NCI-H1092 (cell line): ENCODE results near the gene LRRC7.

Source experiments
- DNase-seq: peaks from one replicate; lab custom pipeline; 2025; lab: John Stamatoyannopoulos, UW

The LRRC7 gene

DNA sequence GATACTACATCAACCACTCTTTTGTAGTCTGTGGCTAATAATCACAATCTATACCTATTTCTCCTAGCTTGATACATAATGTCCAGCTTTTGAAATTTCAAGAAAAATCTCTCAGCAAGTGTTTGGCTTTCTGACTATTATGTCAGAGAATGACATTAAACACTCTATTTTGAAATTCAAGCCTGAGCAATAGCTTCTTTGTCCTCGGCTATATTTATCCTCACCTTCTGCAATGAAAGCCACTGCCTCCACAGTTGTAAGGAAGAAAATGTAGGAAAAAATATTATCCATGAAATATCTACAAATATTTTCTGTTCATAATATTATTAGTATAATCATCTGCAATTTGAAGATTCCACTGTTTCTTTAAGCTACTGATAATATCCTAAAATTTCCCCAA, 22.1 kb downstream of the LRRC7 start:
- DNase-seq, result no peak

DNA sequence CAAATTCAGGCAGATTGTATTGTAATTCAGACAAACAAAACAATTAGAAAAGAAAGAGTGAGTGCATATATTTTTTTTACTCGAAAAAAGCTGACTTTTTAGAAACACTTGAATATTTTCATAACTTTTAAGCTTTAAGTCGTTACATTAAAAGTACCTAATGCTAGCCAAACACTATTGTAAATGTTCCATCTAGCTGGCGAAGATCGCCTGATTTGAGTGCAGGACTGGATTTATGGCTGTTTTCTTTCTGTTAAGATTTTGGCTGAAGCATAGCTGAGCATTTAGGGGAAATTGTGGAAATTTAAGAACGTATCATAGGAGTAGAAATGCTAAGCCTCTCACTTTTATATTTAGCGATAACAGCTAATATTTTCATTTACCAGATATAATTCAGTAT, 24.6 kb downstream of the LRRC7 start:
- DNase-seq, result no peak

DNA sequence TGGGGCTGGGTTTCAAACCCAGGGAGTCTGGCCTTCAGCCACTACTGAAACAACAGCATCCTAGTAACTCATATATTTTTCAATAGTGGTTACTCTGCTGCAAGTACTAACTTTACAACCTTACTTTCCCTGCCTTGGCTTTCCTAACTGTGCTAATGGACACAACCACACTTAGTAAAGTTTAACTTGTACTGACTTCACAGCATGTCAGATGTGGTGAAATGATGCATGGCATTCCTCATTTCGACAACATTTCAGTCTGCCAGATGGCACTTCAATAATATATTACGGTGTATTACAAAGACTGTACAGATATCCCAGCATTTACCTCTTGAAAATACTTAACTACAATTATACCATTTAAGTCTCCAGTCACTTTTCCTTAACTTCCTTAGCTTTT, 27.8 kb downstream of the LRRC7 start:
- no peak for DNase-seq

DNA sequence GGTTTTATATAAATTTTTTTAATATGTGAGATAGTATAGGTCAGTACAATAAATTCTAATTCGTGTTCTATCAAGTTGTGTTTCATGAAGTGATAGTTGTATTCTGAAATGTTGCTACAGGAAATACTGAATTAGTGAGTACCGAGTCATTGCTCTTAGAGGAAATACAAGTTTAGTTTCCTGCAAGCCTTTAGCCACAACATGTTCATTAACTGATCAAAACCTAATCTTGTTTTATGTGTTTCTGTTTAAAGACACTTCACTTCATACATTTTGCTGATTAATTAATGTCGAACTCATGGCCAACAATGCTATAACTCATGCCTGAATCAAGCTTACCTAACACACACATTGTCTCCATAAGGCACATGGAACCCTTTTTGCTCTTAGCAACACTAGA, 43.6 kb downstream of the LRRC7 start:
- DNase-seq, result no peak

DNA sequence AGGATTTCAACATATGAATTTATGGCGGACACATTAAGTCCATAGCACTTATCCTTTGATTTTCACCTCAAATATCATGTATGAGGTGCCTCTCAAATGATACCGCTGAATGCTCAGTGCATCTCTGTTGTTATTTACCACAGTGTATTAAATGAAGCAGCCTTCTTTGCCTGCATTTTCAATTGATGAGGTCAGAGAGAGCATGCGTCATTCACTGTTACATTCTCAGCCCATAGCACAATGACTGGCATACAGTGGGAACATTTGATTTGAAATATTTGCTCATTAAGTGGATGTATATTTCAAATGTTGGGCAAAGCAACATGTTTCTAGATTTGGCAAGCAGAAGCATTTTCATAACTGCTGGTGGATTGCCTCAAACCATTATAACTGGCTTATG, 45.7 kb downstream of the LRRC7 start:
- no peak for DNase-seq

DNA sequence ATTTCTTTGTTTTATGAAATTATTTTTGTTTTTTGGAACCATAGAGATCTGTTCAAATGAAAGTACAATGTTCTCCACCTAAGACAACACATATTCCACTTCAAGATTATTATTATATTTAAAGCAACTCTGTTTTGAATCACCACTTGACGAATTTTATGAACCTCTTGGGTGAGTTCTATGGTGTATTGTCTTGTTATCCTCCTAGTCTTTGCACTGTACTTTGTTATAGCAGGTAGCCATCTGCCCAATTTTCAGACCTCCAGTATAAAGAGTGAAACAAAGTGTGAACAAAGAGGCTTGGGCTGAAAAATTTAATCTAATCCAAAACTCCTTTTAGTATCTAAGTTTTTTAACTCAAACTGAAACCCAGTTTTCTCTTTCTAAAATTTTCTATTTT, 71.0 kb downstream of the LRRC7 start:
- no peak for DNase-seq

DNA sequence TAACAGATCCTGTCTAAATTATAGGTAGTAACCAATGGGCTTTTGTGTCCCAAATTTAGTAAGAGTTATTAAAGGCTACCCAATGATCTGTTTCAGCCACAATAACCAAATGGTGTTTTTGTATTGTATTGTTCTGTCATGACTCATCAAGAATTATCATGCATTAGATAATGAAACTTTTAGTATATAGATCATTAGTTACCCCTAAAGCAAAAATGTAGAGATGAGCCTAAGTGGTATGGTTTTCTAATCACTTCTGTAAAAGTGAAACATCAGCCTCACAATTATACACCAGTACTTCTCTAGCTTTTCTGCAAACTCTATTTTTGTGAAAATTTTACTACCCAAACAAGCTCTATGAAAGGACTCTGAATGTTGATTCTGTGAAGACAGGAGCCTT, 71.4 kb downstream of the LRRC7 start:
- DNase-seq, result no peak

DNA sequence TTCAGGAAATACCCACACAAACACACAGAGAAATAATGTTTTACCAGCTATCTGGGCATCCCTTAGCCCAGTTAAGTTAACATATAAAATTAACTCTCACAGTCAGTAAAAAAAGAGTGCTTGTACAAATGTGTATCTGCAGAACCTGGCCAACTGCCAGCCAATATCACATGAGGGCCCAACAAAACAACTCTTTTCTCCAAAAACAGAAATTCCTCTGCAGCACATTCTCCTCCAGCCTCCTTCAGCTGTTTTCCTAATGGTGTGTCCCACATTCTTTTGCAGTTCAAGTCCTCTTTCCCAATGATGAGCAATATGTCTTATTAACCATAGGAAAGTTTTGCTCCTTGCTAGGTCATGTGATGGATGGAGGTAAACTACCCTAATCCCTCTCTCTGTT, 75.5 kb downstream of the LRRC7 start:
- DNase-seq, result no peak

DNA sequence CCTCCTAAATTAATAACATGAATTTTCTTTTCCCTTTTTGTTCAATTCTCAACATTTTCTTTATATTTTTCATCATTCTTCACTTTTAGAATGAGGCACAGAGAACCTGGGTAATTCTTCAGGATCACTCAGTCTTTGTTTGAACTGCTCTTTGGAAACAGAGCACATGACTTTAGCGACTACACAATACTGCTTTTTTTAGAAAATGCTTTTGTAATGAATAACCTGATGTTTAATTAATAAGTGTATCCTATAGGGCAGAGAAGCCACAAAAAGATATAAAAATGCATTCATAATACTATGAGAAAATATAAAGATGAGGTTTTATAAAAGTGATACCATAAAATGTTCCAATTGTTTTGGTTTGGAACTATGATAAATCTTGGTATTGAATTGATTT, 77.8 kb downstream of the LRRC7 start:
- DNase-seq, result no peak

DNA sequence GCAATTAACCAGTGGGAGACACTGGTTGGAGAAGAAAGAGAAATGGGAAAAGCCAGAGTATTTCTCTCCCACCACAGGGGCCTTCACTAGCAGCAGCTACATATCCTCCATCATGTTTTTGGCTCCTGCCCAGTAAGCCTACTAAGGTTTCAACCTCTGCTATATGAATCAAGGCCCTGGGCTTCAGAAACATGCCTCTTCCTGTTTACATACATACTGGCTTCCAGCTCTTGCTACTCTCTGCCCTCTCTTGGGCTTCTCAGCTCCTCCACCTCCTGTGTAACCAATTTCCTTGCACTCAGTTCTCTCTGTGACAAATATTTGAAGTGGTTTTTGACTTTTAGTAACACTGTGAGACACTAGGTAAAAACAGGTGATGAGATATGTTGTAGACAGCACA, 80.8 kb downstream of the LRRC7 start:
- no peak for DNase-seq

DNA sequence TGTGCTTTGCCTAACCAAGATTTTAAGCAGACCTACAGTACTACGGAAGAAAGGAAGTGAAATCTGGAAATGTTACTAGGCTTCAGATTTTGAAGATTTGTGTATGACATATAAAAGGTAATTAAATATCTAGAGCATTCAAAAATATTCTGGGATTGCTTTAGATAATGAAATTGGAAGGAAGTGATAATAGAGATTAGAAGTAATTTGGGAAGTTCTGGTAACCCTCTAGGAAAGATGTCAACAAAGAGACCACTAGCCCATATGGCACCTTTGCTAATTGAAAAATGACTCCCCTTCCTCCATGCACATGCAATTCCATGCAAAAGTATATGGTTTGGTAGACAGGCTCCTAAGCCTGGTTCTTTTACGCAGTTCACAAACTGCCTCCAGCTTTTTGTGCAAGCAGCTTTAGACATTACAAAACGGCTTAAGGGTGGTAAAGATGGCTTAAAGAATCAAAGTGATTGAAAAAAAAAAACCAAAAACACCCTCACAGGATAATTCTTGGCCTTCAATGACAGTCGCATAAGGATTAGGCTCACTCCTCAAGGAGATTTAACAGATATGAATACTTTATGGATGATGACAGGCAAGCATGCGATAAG, 81.8 kb downstream of the LRRC7 start:
- DNase-seq, result no peak

DNA sequence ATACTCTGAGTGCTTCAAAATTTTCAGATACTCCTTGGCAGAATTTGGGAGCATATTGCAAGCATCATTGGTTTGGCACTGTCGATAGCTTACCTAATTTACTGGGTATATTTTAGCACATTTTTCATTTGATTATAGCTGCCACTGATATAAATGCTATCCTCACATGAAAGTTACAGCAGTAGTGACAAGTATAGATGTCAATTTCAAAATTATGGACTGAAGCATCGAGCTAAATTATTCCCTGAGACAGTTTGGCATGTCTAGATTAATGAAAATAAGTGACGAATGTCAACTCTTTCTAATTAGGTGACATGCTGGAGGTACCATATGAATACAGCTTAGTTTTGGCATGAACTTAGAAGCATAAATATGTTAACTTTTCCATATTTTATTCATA, 83.1 kb downstream of the LRRC7 start:
- DNase-seq, result no peak

DNA sequence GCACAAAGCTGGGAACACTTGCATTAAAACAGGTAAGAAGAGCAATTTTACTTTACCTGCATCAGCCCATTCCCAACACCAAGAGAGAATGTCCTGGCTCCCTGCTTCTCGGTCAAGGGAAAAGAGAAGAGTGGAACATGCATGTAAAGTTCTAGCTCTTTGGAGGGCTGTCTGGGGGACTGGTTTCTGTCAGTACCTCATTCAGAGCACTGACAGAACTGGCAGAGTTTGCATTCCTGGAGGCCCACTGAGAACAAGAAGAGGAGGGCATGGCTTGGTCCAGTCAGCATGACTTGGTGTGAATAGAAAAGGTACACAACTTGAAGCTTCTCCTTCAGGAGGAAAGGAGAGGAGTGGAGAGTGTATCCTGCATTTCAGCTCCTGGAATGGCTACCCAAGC, 83.9 kb downstream of the LRRC7 start:
- no peak for DNase-seq

DNA sequence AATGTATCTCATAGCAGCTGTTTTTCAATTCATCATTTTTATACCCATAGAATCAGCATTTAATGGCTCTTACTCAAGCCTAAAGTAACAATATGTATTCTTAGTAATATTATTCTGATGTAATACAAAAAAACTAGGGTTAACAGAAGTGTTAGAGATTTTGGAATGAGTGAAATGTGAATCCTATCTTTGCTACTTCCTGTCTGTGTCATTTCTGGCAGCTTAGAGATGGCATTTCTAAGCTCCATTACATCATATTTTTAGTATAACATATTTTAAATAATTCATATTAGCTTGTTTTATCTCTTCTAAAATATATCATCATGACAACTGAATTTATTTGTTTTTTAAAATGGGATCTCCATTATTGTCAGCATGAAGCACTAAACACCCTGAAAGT, 90.2 kb downstream of the LRRC7 start:
- DNase-seq, result no peak

DNA sequence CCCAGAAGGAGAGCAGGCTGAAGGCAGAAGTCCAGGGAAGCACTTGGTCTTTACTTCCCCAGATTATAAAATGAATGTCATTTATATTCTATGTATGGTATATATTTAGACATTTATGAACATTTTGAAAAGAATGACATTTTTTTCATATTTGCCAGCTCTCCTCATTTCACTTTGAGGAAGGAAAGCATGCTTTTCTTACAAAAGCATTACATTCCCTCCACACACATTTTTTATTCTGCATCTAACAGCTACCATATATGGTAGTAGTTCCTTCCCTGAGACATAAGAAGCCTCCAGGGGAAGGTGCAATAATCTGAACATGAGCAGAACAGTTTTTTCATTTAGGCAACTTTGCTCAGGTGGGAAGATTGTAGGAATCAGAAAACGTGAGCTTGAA, 94.0 kb downstream of the LRRC7 start:
- no peak for DNase-seq

DNA sequence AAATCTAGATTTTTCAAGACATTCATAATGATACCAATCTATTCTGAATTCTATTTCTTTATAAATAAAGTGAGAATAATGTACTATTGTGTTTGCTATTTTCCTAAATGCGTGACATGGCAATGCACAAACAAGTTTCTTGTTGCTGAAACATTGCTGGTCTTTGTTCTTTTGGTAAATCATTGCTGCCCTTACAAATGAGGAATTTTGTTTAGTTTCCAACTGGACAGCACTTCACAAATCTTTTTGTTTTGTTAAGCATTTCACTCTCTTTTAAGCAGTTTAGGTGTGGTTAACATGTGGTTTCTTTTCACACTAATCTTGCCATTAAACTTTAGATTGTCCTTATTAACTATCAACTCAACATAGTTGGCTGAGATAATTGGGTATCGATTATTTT, 94.6 kb downstream of the LRRC7 start:
- no peak for DNase-seq

DNA sequence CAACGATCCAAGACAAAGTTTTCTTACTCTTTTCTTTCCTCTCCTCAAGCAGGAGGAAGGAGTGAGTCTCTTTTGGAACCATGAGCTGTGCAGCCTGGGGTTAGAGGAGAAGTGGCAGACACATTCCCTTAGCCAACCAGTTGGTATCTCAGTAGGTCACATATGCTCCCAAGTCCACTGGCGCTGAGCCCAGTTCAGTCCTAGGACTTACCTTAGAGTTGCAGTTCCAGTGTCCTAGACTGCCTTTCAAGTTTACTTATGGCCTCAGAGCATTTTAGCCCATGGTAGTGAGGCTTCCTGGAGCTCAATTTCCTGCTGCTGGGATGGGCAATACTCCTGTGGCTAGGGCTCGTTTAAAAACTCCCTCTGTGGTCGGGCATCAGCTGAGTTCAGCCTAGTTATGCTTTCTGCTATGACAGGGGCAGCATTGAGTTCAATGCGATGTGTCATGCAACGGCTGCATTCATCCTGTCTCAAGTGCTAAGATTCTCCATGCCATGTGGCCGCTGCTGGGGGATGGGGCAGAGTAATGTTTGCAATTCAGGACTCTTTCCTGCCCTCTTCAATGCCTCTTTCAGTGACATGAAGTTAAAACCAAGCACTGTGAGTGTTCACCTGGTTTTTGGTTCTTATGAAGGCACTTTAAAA, 103.8 kb downstream of the LRRC7 start:
- DNase-seq, result no peak

DNA sequence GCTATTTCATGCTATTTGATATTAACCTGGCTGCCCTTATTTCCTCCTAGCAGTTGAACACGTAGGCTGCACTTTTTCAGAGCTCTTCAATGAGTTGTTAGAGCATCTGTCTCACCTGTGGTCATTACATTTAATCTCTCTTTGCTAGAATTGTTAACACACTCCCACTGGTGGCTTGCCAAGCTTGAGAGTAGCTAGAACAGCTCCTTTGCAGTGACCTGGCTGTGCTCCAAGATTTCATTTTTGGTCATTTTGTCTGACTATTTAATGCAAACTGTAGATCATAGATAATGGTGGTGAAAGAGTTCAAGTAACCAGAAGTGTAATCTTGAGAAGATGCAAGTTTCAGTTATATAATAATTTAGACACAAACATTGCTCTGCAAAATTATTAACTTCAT, 105.6 kb downstream of the LRRC7 start:
- DNase-seq, result peak; percentile 14

DNA sequence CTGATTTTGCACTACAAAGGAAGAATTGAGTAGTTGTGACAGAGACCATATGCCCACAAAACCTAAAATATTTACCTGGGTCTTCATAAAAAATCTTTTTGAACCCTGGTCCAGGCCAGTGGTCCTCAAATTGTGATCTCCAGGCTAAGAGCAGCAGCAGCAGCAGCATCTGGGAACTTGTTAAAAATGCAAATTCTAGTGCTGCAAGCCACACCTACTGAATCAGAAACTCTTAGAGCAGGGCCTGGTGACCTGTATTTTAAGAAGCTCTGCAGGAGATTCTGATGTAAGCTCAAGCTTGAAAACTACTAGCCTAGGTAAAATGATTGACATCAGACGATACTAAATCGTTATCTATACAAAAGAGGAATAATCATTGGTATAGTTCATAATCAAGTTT, 112.2 kb downstream of the LRRC7 start:
- no peak for DNase-seq

DNA sequence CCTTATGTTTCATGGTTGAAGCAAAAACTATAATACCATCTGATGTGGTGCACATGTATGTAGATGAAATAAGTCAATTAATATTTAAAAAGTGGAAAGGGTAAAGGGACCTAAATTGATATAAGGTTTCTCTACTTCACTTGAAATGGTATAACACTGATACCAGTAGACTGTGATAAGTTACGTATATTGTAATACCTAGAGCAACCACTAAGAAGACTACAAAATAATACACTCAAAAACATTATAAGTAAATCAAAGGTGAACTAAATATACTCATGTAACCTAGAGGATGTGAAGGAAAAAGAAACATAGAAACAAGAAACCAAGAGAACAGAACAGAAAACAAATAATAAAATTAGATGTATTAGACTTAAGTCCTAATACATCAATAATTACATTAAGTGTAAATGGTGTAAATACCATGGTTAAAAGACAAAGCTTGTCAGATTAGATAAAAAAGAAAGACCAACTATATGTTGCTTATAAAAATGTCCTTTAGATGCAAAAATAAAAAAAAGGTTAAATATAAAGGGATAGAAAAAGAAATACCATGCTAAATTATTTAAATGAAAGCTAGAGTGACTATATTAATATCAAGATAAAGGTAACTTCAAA, 118.8 kb downstream of the LRRC7 start:
- no peak for DNase-seq

DNA sequence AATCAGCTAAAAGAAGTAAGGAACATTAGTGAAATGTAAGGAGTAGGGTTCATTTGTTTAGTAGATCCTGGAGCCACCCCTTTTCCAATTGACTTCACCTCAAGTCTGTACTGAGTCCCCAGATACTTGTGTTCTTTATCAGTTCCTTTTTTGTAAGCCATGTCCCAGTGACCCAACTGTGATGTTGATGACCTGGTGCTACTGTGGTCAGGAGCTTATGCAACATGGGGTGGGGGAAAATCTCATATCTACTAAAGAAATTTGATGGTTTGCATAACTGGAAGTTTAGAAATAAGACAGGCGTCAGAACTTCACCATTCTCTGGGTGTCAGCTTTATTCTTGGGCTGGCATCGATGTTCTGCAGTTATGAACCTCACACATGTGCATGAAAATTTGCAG, 120.5 kb downstream of the LRRC7 start:
- no peak for DNase-seq

DNA sequence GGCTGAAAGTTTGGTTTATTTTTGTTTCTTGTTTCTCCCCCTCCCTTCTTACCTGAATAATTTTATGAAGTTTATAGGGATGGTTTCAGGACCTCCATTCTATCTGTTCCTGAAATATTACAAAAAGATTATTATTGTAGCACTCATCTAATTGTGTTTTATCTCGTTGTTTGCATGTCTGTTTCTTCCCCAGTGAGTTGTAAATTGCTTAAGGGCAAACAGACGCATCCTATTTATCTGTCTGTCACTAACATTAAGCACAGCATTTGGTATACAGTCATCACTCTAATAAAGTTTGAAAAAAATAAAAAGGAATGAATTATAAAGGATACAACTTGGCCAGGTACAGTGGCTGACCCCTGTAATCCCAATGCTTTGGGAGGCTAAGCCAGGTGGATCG, 123.5 kb downstream of the LRRC7 start:
- no peak for DNase-seq

DNA sequence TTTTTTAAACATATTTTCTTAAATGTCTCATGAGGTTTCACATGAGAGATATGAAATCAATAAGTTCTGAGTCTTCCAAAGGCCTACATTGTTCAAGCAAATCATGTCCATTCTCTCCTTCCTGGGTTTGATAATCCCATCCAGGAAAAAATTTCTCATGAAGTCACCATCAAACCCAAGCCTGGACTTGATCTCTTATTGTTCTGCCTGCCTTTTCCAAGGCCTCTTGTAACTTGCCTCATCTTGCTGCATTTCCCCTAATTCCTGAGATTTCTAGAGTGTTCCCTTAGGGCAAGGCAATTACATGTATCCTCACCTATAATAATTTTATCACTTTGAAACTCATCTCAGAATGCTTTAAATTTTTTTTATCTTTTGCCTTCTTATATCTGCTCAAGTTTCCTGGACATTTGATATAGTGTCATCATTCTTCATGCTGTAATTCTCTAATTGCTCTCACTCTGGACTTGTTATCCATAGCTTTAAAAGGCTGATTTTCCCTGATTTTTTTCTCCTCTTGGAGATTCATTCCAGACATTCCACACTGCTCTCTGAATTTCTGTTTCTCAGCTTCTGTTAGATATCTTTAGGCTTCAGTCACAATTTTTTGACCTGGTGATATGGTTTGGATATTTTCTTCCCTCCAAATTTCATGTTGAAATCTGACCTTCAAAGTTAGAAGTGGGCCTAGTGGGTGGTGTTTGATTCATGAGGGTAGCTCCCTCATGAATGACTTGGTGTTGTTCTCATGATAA, 126.4 kb downstream of the LRRC7 start:
- no peak for DNase-seq
